K562 (cell line): ENCODE data around the gene GYG1. TPM values are rescaled to one million over a fixed set of nuclear protein-coding genes. Genes with fewer than 3 reads are reported as not detected.

Experiments
- ATAC-seq: fragments of 200-7000 bp; cut with Tn5 transposase; 3 replicates; pipeline ENCODE4 v1.9.1; 2020; ENCODE audit warnings: moderate library complexity
- BruUV-seq: library from RNA; stranded (reverse); fragments of 400-500 nt; replicated peaks from 2 replicates; lab custom pipeline; 2021; lab: Mats Ljungman, UMichigan
- CTCF ChIA-PET: fragments of 300-600 bp; formaldehyde crosslinking; extraction: SDS; loops from one replicate; lab custom pipeline; 2021; ENCODE audit warnings: low intra/inter-chr PET ratio; lab: Yijun Ruan, JAX
- POLR2A ChIA-PET: fragments of 300-600, 350-650 bp; sonication (Branson Sonifier 250); formaldehyde crosslinking; extraction: SDS; loops from one replicate; lab custom pipeline; 2021; ENCODE audit warnings: antibody characterized with exemption, inconsistent platforms; lab: Yijun Ruan, JAX
- DNase-seq, 4 experiments: peaks; one replicate each; pipeline versions ENCODE4 v3.0.0 to v3.0.0-alpha.2; 2011 to 2018; ENCODE audit warnings: low spot score in 3 of 4, mixed read lengths in 3 of 4; ENCODE audit errors: extremely low read depth in 1 of 4
- FAIRE-seq: peaks from 2 replicates; lab custom pipeline; 2011; peaks lifted over from hg19 to GRCh38; lab: Jason Lieb, UNC
- H2AFZ ChIP-seq: 2 replicates; pipeline ENCODE4 v1.6.0; 2011; ENCODE audit warnings: low read depth, low read length, control low read depth, inconsistent platforms
- H3K27ac ChIP-seq: fragments of 200-600 bp; 3 replicates; pipeline ENCODE4 v1.8.0; 2011; ENCODE audit warnings: low read depth, mild to moderate bottlenecking, control low read depth, inconsistent platforms, low read length, moderate library complexity, mixed read lengths; ENCODE audit errors: extremely low read depth
- H3K27me3 ChIP-seq, 2 experiments: fragments of 300-600 bp in 1 of 2; 2 replicates in 1 of 2; 3 replicates in 1 of 2; pipeline versions ENCODE4 v1.6.0 to v1.8.0; 2011; ENCODE audit warnings: inconsistent platforms in 2 of 2, low read length in 2 of 2, mild to moderate bottlenecking in 1 of 2, mixed read lengths in 1 of 2, moderate library complexity in 1 of 2; ENCODE audit not compliant: control insufficient read depth in 2 of 2, insufficient read depth in 2 of 2
- H3K36me3 ChIP-seq: fragments of 300-600 bp; 3 replicates; pipeline ENCODE4 v1.8.0; 2011; ENCODE audit warnings: mild to moderate bottlenecking, low read length, inconsistent platforms; ENCODE audit not compliant: control insufficient read depth, insufficient read depth
- H3K4me1 ChIP-seq, 2 experiments: fragments of 200-600 bp in 1 of 2; replicated peaks in 1 of 2; 2 replicates in 1 of 2; 3 replicates in 1 of 2; pipeline versions ENCODE4 v1.5.1 to v1.8.0; 2011; ENCODE audit warnings: inconsistent platforms in 2 of 2, low read length in 2 of 2, mild to moderate bottlenecking in 1 of 2, mixed read lengths in 1 of 2, moderate library complexity in 1 of 2; ENCODE audit not compliant: control insufficient read depth in 2 of 2, insufficient read depth in 2 of 2
- H3K4me2 ChIP-seq: 2 replicates; pipeline ENCODE4 v1.6.1; 2011; ENCODE audit warnings: low read length, control low read depth, inconsistent platforms, mixed read lengths; ENCODE audit not compliant: insufficient read depth
- H3K4me3 ChIP-seq: fragments of 200-600 bp; sonication (generic), shearing (Covaris generic); 2 replicates; pipeline ENCODE4 v1.5.1; 2016; ENCODE audit warnings: control low read depth, inconsistent platforms
- H3K79me2 ChIP-seq: fragments of 200-600 bp; 3 replicates; pipeline ENCODE4 v1.8.0; 2011; ENCODE audit warnings: low read length, inconsistent platforms; ENCODE audit not compliant: control insufficient read depth, insufficient read depth
- H3K9ac ChIP-seq, 2 experiments: 2 replicates each; pipeline versions ENCODE4 v1.6.0 to v1.6.1; 2011; ENCODE audit warnings: low read depth in 2 of 2, low read length in 2 of 2, control low read depth in 1 of 2, inconsistent platforms in 1 of 2, mild to moderate bottlenecking in 1 of 2, mixed read lengths in 1 of 2; ENCODE audit not compliant: insufficient read depth in 1 of 2
- H3K9me1 ChIP-seq: one replicate; pipeline ENCODE4 v1.6.0; 2011; ENCODE audit warnings: inconsistent platforms, mild to moderate bottlenecking, low read length, moderate library complexity; ENCODE audit not compliant: control insufficient read depth, insufficient read depth
- H3K9me3 ChIP-seq: replicated peaks from 2 replicates; pipeline ENCODE4 v1.5.1; 2011; ENCODE audit warnings: low read depth, low read length, inconsistent platforms; ENCODE audit not compliant: control insufficient read depth, insufficient read depth
- H4K20me1 ChIP-seq: replicated peaks from 2 replicates; pipeline ENCODE4 v1.6.1; 2011; ENCODE audit warnings: low read length, inconsistent platforms, mixed read lengths; ENCODE audit not compliant: control insufficient read depth, insufficient read depth
- BRD4 ChIP-seq: fragments of 200-600 bp; sonication (generic); IDR thresholded peaks from 2 replicates; pipeline ENCODE4 v1.6.1; 2017; ENCODE audit warnings: inconsistent platforms
- E2F6 ChIP-seq, 2 experiments: IDR thresholded peaks; 2 replicates each; pipeline ENCODE4 v1.6.1; 2011; ENCODE audit warnings: borderline replicate concordance in 1 of 2, control low read depth in 1 of 2, low read depth in 1 of 2, low read length in 1 of 2, mild to moderate bottlenecking in 1 of 2, mixed read lengths in 1 of 2, moderate library complexity in 1 of 2; ENCODE audit not compliant: insufficient read depth in 1 of 2, insufficient read length in 1 of 2, poor library complexity in 1 of 2, severe bottlenecking in 1 of 2; ENCODE audit errors: extremely low read depth in 1 of 2
- ETV1 ChIP-seq: fragments of 450-650 bp; conservative IDR thresholded peaks from 2 replicates; pipeline ENCODE4 v1.6.1; 2016; ENCODE audit warnings: missing genetic modification characterization, control low read depth, low read depth, missing compliant biosample characterization
- KLF10 ChIP-seq: fragments of 250-450 bp; sonication (Bioruptor Pico); IDR thresholded peaks from 2 replicates; pipeline ENCODE4 v1.6.1; 2021; ENCODE audit warnings: matching md5 sums
- SRF ChIP-seq, 2 experiments: fragments of 250-450, 450-650 bp in 1 of 2; sonication (Bioruptor Pico) in 1 of 2; sonication (generic) in 1 of 2; formaldehyde crosslinking; IDR thresholded peaks; 2 replicates each; pipeline versions ENCODE4 v1.5.0 to v1.5.1; 2020 to 2022; ENCODE audit warnings: mild to moderate bottlenecking in 1 of 2, missing genetic modification reagents in 1 of 2
- ZMIZ1 ChIP-seq, 2 experiments: fragments of 150-350 bp in 1 of 2; IDR thresholded peaks; 2 replicates each; pipeline ENCODE4 v1.6.1; 2012 to 2016; ENCODE audit warnings: low read depth in 2 of 2, low read length in 2 of 2, mild to moderate bottlenecking in 1 of 2, moderate library complexity in 1 of 2
- ZNF436 ChIP-seq: fragments of 250-450, 450-650 bp; sonication (Bioruptor Pico); formaldehyde crosslinking; IDR thresholded peaks from 2 replicates; pipeline ENCODE4 v1.7.0; 2020; ENCODE audit warnings: mild to moderate bottlenecking
- ZNF592 ChIP-seq: fragments of 450-650 bp; IDR thresholded peaks from 2 replicates; pipeline ENCODE4 v1.6.1; 2017; ENCODE audit warnings: antibody characterized with exemption, mild to moderate bottlenecking
- ZNF707 ChIP-seq: fragments of 250-450 bp; sonication (Bioruptor Pico); conservative IDR thresholded peaks from 2 replicates; pipeline ENCODE4 v1.8.0; 2022; ENCODE audit warnings: inconsistent platforms, mild to moderate bottlenecking, moderate library complexity
- WGBS: fragments of 100-300 bp; shearing (Covaris generic); methylation state at CpG from one replicate; pipeline ENCODE4 v1.1.6; 2016; ENCODE audit warnings: low coverage, mixed read lengths; ENCODE audit not compliant: insufficient coverage; ENCODE audit errors: missing lambda C conversion rate; 5-methylcytosine and 5-hydroxymethylcytosine counted together
- in situ Hi-C: fragments of 300-500 bp; cut with MboI; formaldehyde crosslinking; loops from 4 replicates; pipeline ENCODE4 v1.15.0; 2018; ENCODE audit warnings: inconsistent platforms, mixed read lengths
- intact Hi-C: fragments of 100-400 bp; cut with micrococcal nuclease; formaldehyde crosslinking; loops from 2 replicates; pipeline ENCODE4 v1.14.2; 2022
- polyA plus RNA-seq, 8 experiments: library from polyadenylated mRNA; depleted of rRNA in 4 of 8; stranded (reverse) in 5 of 8; unstranded in 3 of 8; fragments of >200 nt; fragmentation: Nextera tagmentation in 2 of 8; fragmentation: Illumina TruSeq in 1 of 8; extraction: Ambion mirVana in 2 of 8; extraction: Trizol in 1 of 8; gene quantifications; 2 replicates each; pipeline versions ENCODE4 v1.2.1 to v1.2.3, GENCODE V29; 2011 to 2014; ENCODE audit warnings: inconsistent platforms in 1 of 8, missing spikeins in 1 of 8
- total RNA-seq, 7 experiments: library from RNA; depleted of rRNA in 6 of 7; stranded (reverse); fragments of >200 nt in 6 of 7; fragmentation: Illumina TruSeq in 2 of 7; extraction: Trizol in 2 of 7; gene quantifications; 2 replicates each; pipeline versions ENCODE4 v1.2.1 to v1.2.3, GENCODE V29; 2011 to 2021; ENCODE audit warnings: low replicate concordance in 1 of 7

Gene GYG1
- total and polyA plus RNA-seq, 9 of the 15 experiments (the other 6 are each of a cell fraction or from before 2014, with no cell fraction given): 14.6 to 38.4 (median 24.6) TPM

GRCh38 chr3:149000206-149000745, 8.9 kb downstream of the GYG1 start (continued):
- TF ChIP-seq KLF10: no peak

- intact Hi-C loops: no loop called here
- CTCF ChIA-PET: no interaction called here
- TF ChIP-seq E2F6 (IDR thresholded peaks at IDR 0.05; ENCODE audit: borderline replicate concordance in 1 of 2, extremely low read depth in 1 of 2, insufficient read depth in 1 of 2, insufficient read length in 1 of 2, low read depth in 1 of 2, low read length in 1 of 2, poor library complexity in 1 of 2, severe bottlenecking in 1 of 2): no peak
- TF ChIP-seq ETV1 (tag): no peak
- TF ChIP-seq BRD4: no peak
- no peak for TF ChIP-seq ZNF592
- TF ChIP-seq ZMIZ1 (IDR thresholded peaks at IDR 0.05; ENCODE audit: low read depth in 2 of 2, low read length in 2 of 2): no peak
- TF ChIP-seq ZNF707: no peak
- no peak for TF ChIP-seq SRF (CRISPR knock-in tag; IDR thresholded peaks at IDR 0.05)
- no peak for TF ChIP-seq ZNF436 (CRISPR knock-in tag)
Measured at GRCh38 chr3:149001727-149002126, 10.4 kb downstream of the GYG1 start.

More at GRCh38 chr3:149001727-149002126, 10.4 kb downstream of the GYG1 start:
- in situ Hi-C loops: no loop called here
- no peak overlapping the region for H3K9ac ChIP-seq
- no peaks in the 10 kb centered on the region for H3K79me2 ChIP-seq
- no peak overlapping the region for H2AFZ ChIP-seq
- no peaks in the 10 kb centered on the region for H3K9me3 ChIP-seq
- FAIRE-seq: no peak
- H3K4me1 ChIP-seq: no peaks in the 10 kb centered on the region
- no peak for ATAC-seq
- H3K27ac ChIP-seq: no peak overlapping the region
- POLR2A ChIA-PET: interaction anchor here (0.6 to 1.9 kb wide), 3 partner anchors 10 to 82 kb away, joined by 3 to 7 read pairs (median 5); partner anchors contain the start of gene GYG1
- no peak overlapping the region for H3K4me2 ChIP-seq
- BruUV-seq: no TSS peak
- WGBS: 62% methylated on average over 3 of the region's 3 CpGs
- H4K20me1 ChIP-seq: no peaks in the 10 kb centered on the region
- no peaks in the 10 kb centered on the region for H3K9me1 ChIP-seq
- H3K27me3 ChIP-seq: no peaks in the 10 kb centered on the region
- peaks cover 18% of the 10 kb centered on the region; the same call in 1 of the 3 replicates for H3K36me3 ChIP-seq
- no peak overlapping the region for H3K4me3 ChIP-seq
- no peak for DNase-seq
